Measurements from ENCODE around the gene STRIP2.
"Not testable (repeated sequence)": the region's sequence is repeated elsewhere in the genome, so short reads cannot be mapped to it uniquely, and the experiment has no call there.

DNA sequence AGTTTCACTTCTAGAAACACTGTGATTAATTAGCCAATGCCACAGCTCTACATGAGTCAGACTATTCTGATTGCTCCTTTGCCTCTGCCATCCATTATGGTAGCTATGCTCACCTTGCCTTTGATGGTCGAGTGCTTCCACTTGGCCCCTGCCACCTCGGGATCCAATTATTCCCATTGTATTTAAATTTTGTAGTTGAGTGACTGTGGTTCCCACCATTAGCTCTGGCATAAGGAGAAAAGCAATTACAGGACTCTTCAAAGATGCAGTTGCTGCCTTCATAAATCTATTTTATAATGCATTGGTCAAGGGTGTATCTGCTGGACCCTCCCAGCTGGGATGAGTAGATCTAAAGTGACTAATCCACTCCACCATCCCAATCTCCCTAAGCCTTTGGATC is 14.4 kb downstream of the STRIP2 start:
- not testable (repeated sequence) for TF ChIP-seq EZH2phosphoT487 (IDR thresholded peaks at IDR 0.05; ENCODE audit: borderline replicate concordance, low read depth, low read length)
- TF ChIP-seq, protein P1, sequence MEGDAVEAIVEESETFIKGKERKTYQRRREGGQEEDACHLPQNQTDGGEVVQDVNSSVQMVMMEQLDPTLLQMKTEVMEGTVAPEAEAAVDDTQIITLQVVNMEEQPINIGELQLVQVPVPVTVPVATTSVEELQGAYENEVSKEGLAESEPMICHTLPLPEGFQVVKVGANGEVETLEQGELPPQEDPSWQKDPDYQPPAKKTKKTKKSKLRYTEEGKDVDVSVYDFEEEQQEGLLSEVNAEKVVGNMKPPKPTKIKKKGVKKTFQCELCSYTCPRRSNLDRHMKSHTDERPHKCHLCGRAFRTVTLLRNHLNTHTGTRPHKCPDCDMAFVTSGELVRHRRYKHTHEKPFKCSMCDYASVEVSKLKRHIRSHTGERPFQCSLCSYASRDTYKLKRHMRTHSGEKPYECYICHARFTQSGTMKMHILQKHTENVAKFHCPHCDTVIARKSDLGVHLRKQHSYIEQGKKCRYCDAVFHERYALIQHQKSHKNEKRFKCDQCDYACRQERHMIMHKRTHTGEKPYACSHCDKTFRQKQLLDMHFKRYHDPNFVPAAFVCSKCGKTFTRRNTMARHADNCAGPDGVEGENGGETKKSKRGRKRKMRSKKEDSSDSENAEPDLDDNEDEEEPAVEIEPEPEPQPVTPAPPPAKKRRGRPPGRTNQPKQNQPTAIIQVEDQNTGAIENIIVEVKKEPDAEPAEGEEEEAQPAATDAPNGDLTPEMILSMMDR (conservative IDR thresholded peaks at IDR 0.05; ENCODE audit: low read length) = not testable (repeated sequence)

Data from OCI-LY7 (cell line).